H1 (cell line): ENCODE data around the gene DIP2C. TPM values are rescaled to one million over a fixed set of nuclear protein-coding genes. Genes with fewer than 3 reads are reported as not detected.

Experiments
- CTCF ChIA-PET: fragments of 300-600 bp; sonication (Branson Sonifier 250); formaldehyde crosslinking; loops from one replicate; lab custom pipeline; 2021; ENCODE audit not compliant: partially characterized antibody; lab: Charles Lee
- POLR2A ChIA-PET: fragments of 300-600 bp; sonication (Branson Sonifier 250); formaldehyde crosslinking; loops from one replicate; lab custom pipeline; 2021; ENCODE audit warnings: inconsistent platforms; ENCODE audit not compliant: partially characterized antibody; lab: Charles Lee
- DNase-seq, 2 experiments: peaks; one replicate each; pipeline versions ENCODE4 v3.0.0 to v3.0.0-alpha.2; 2010 to 2022; ENCODE audit warnings: low spot score in 2 of 2, low read depth in 1 of 2, mixed read lengths in 1 of 2
- FAIRE-seq: peaks from 2 replicates; lab custom pipeline; 2011; peaks lifted over from hg19 to GRCh38; lab: Jason Lieb, UNC
- H2AFZ ChIP-seq: 2 replicates; pipeline ENCODE4 v1.8.1; 2012; ENCODE audit warnings: low read length, inconsistent platforms
- H2AK5ac ChIP-seq: 2 replicates; pipeline ENCODE4 v1.6.1; 2013; ENCODE audit warnings: low read depth, low read length
- H2BK120ac ChIP-seq: replicated peaks from 2 replicates; pipeline ENCODE3; 2013; ENCODE audit warnings: low read depth, low read length, inconsistent platforms
- H2BK12ac ChIP-seq: 2 replicates; pipeline ENCODE4 v1.6.1; 2013; ENCODE audit warnings: low read depth, low read length
- H2BK15ac ChIP-seq: 2 replicates; pipeline ENCODE4 v1.6.1; 2013; ENCODE audit warnings: low read length
- H2BK20ac ChIP-seq: 2 replicates; pipeline ENCODE4 v1.6.1; 2013; ENCODE audit warnings: low read length
- H2BK5ac ChIP-seq: 2 replicates; pipeline ENCODE4 v1.6.1; 2013; ENCODE audit warnings: low read depth, low read length
- H3K14ac ChIP-seq: 2 replicates; pipeline ENCODE4 v1.6.1; 2013; ENCODE audit warnings: inconsistent platforms; ENCODE audit not compliant: insufficient read length
- H3K18ac ChIP-seq: 2 replicates; pipeline ENCODE4 v1.6.1; 2013; ENCODE audit warnings: low read length; ENCODE audit errors: extremely low read depth
- H3K23ac ChIP-seq: 2 replicates; pipeline ENCODE4 v1.6.1; 2013; ENCODE audit warnings: inconsistent platforms; ENCODE audit not compliant: insufficient read length
- H3K23me2 ChIP-seq: 2 replicates; pipeline ENCODE4 v1.6.1; 2013; ENCODE audit warnings: low read depth, low read length
- H3K27ac ChIP-seq: 2 replicates; pipeline ENCODE4 v1.6.1; 2011; ENCODE audit warnings: low read depth, low read length, inconsistent platforms
- H3K27me3 ChIP-seq, 4 experiments: replicated peaks in 1 of 4; 1 replicate in 1 of 4; 2 replicates in 3 of 4; pipeline versions ENCODE4 v1.6.1 to v1.8.1; 2011 to 2013; ENCODE audit warnings: low read length in 3 of 4, mild to moderate bottlenecking in 3 of 4, inconsistent platforms in 2 of 4, mixed read lengths in 2 of 4, moderate library complexity in 1 of 4; ENCODE audit not compliant: control insufficient read depth in 3 of 4, insufficient read depth in 3 of 4; ENCODE audit errors: extremely low read depth in 1 of 4
- H3K36me3 ChIP-seq, 4 experiments: 2 replicates each; pipeline versions ENCODE4 v1.6.1 to v1.8.1; 2011 to 2013; ENCODE audit warnings: mild to moderate bottlenecking in 4 of 4, low read length in 3 of 4, moderate library complexity in 2 of 4, control low read depth in 1 of 4, inconsistent platforms in 1 of 4; ENCODE audit not compliant: insufficient read depth in 4 of 4, control insufficient read depth in 2 of 4
- H3K4ac ChIP-seq: replicated peaks from 2 replicates; pipeline ENCODE3; 2013; ENCODE audit warnings: low read length, low read depth, mixed read lengths, inconsistent platforms; ENCODE audit not compliant: insufficient read length
- H3K4me1 ChIP-seq, 4 experiments: replicated peaks in 1 of 4; 1 replicate in 1 of 4; 2 replicates in 3 of 4; pipeline versions ENCODE4 v1.6.1 to v1.8.1; 2011 to 2013; ENCODE audit warnings: low read length in 3 of 4, inconsistent platforms in 2 of 4, mixed read lengths in 1 of 4; ENCODE audit not compliant: insufficient read depth in 4 of 4, control insufficient read depth in 3 of 4
- H3K4me2 ChIP-seq, 2 experiments: 2 replicates each; pipeline versions ENCODE4 v1.6.1 to v1.8.1; 2011 to 2013; ENCODE audit warnings: low read depth in 2 of 2, low read length in 2 of 2, control low read depth in 1 of 2, inconsistent platforms in 1 of 2, mild to moderate bottlenecking in 1 of 2; ENCODE audit not compliant: insufficient read depth in 1 of 2
- H3K4me3 ChIP-seq, 4 experiments: fragments of 200-600, 300-600 bp in 1 of 4; sonication (generic), shearing (Covaris generic), sonication (Bioruptor Twin) in 1 of 4; 2 replicates each; pipeline versions ENCODE4 v1.5.1 to v1.8.1; 2011 to 2016; ENCODE audit warnings: low read length in 4 of 4, low read depth in 3 of 4, control low read depth in 2 of 4, inconsistent platforms in 2 of 4, mild to moderate bottlenecking in 2 of 4, mixed read lengths in 1 of 4, moderate library complexity in 1 of 4; ENCODE audit not compliant: insufficient read depth in 2 of 4; ENCODE audit errors: extremely low read depth in 1 of 4
- H3K56ac ChIP-seq: replicated peaks from 2 replicates; pipeline ENCODE3; 2013; ENCODE audit warnings: low read depth, mild to moderate bottlenecking, mixed read lengths, low read length, inconsistent platforms; ENCODE audit not compliant: insufficient read length
- H3K79me1 ChIP-seq: 2 replicates; pipeline ENCODE4 v1.6.1; 2013; ENCODE audit warnings: low read depth, low read length, control low read depth
- H3K79me2 ChIP-seq, 2 experiments: 2 replicates each; pipeline versions ENCODE4 v1.6.1 to v1.8.1; 2012 to 2013; ENCODE audit warnings: low read length in 2 of 2, mild to moderate bottlenecking in 2 of 2, inconsistent platforms in 1 of 2; ENCODE audit not compliant: insufficient read depth in 2 of 2, control insufficient read depth in 1 of 2
- H3K9ac ChIP-seq, 4 experiments: replicated peaks in 1 of 4; 1 replicate in 1 of 4; 2 replicates in 3 of 4; pipeline versions ENCODE4 v1.6.1 to v1.8.1; 2011 to 2013; ENCODE audit warnings: low read depth in 3 of 4, low read length in 3 of 4, control low read depth in 2 of 4, mild to moderate bottlenecking in 2 of 4, moderate library complexity in 2 of 4, inconsistent platforms in 1 of 4; ENCODE audit errors: extremely low read depth in 1 of 4
- H3K9me3 ChIP-seq, 2 experiments: 2 replicates each; pipeline versions ENCODE4 v1.6.1 to v1.8.1; 2012 to 2013; ENCODE audit warnings: mild to moderate bottlenecking in 2 of 2, moderate library complexity in 2 of 2, control low read depth in 1 of 2, inconsistent platforms in 1 of 2, low read depth in 1 of 2, low read length in 1 of 2, mixed read lengths in 1 of 2; ENCODE audit not compliant: insufficient read depth in 2 of 2
- H4K20me1 ChIP-seq, 2 experiments: replicated peaks in 1 of 2; 2 replicates each; pipeline versions ENCODE3 to v1.8.1; 2011 to 2013; ENCODE audit warnings: inconsistent platforms in 2 of 2, low read length in 2 of 2, mild to moderate bottlenecking in 1 of 2; ENCODE audit not compliant: insufficient read depth in 2 of 2, control insufficient read depth in 1 of 2
- H4K5ac ChIP-seq: 2 replicates; pipeline ENCODE4 v1.6.1; 2013; ENCODE audit warnings: low read length, low read depth, mixed read lengths, inconsistent platforms; ENCODE audit not compliant: insufficient read length
- H4K8ac ChIP-seq: 2 replicates; pipeline ENCODE4 v1.8.0; 2013; ENCODE audit warnings: mild to moderate bottlenecking, moderate library complexity, low read length, inconsistent platforms; ENCODE audit not compliant: insufficient read depth; ENCODE audit errors: extremely low read depth
- H4K91ac ChIP-seq: replicated peaks from 2 replicates; pipeline ENCODE3; 2013; ENCODE audit warnings: low read length, mixed read lengths, inconsistent platforms; ENCODE audit not compliant: insufficient read length
- ASH2L ChIP-seq: fragments of 200-600, 300-600 bp; sonication (generic); IDR thresholded peaks from one replicate; pipeline ENCODE4 v1.7.1; 2017; ENCODE audit warnings: low read length
- BRCA1 ChIP-seq: IDR thresholded peaks from 2 replicates; pipeline ENCODE4 v1.6.1; 2012; ENCODE audit warnings: low read depth, low read length, improper control_type of control experiment
- NRF1 ChIP-seq: IDR thresholded peaks from 2 replicates; pipeline ENCODE4 v1.6.1; 2011; ENCODE audit warnings: mild to moderate bottlenecking, low read depth, low read length, improper control_type of control experiment
- PHF8 ChIP-seq: fragments of 200-600 bp; sonication (generic); conservative IDR thresholded peaks from 2 replicates; pipeline ENCODE4 v1.7.1; 2012; ENCODE audit warnings: low read depth, mild to moderate bottlenecking, inconsistent platforms, low read length, moderate library complexity
- SP2 ChIP-seq: IDR thresholded peaks from 2 replicates; pipeline ENCODE4 v1.6.1; 2012; ENCODE audit warnings: mild to moderate bottlenecking, low read length, inconsistent platforms
- TAF1 ChIP-seq: IDR thresholded peaks from 2 replicates; pipeline ENCODE4 v1.6.1; 2011; ENCODE audit warnings: mild to moderate bottlenecking, low read depth, low read length
- TBP ChIP-seq: IDR thresholded peaks from 2 replicates; pipeline ENCODE4 v1.6.1; 2011; ENCODE audit warnings: low read depth, low read length, improper control_type of control experiment
- WGBS, 2 experiments: shearing (Covaris generic) in 1 of 2; methylation state at CpG; one replicate each; pipeline versions ENCODE4 v1.1.6 to v1.1.7; 2013 to 2015; ENCODE audit warnings: low lambda C conversion rate in 2 of 2, mixed read lengths in 2 of 2, inconsistent platforms in 1 of 2, low coverage in 1 of 2, missing lambda C conversion rate in 1 of 2; ENCODE audit not compliant: insufficient replicate concordance in 2 of 2, insufficient coverage in 1 of 2, insufficient read length in 1 of 2; ENCODE audit errors: extremely low coverage in 1 of 2, missing lambda C conversion rate in 1 of 2; 5-methylcytosine and 5-hydroxymethylcytosine counted together
- polyA plus RNA-seq, 7 experiments: library from polyadenylated mRNA; depleted of rRNA in 3 of 7; stranded (reverse) in 5 of 7; unstranded in 2 of 7; fragments of >200 nt in 5 of 7; fragments of 200-250 nt in 2 of 7; gene quantifications; 1 replicate in 5 of 7; 2 replicates in 1 of 7; 4 replicates in 1 of 7; pipeline versions ENCODE4 v1.2.1 to v1.2.3, GENCODE V29; 2011 to 2013; ENCODE audit warnings: missing spikeins in 2 of 7, mixed read lengths in 2 of 7
- total RNA-seq: library from RNA; stranded (reverse); fragmentation: NEBNext Ultra II Directional; extraction: Animal tissue kit (Norgen Biotek cat#: 25700); gene quantifications from 2 replicates; pipeline ENCODE4 v1.2.1, GENCODE V29; 2021

DIP2C gene
- total and polyA plus RNA-seq, 2 of the 8 experiments (the other 6 are each of a cell fraction or from before 2014, with no cell fraction given) = 3.8 to 9.3 TPM

GRCh38 chr10:716821-717220 lies 27.4 kb upstream of the DIP2C start:
- CTCF ChIA-PET = interaction anchor here (1.8 kb wide), 1 partner anchor 100 kb away, joined by 5 read pairs; no protein-coding TSS in a partner anchor
- H3K79me1 ChIP-seq = no peaks in the 10 kb centered on the region
- POLR2A ChIA-PET = no interaction called here

More at GRCh38 chr10:716821-717220, 27.4 kb upstream of the DIP2C start:
- H2AFZ ChIP-seq = no peak overlapping the region
- no peaks in the 10 kb centered on the region for H3K79me2 ChIP-seq
- H3K9me3 ChIP-seq = peaks cover 12 to 14% of the 10 kb centered on the region in 2 experiments
- no peak overlapping the region for H3K14ac ChIP-seq
- H2BK12ac ChIP-seq = no peak overlapping the region
- no peaks in the 10 kb centered on the region for H4K20me1 ChIP-seq
- TF ChIP-seq PHF8 = no peak
- no peak for TF ChIP-seq TAF1
- TF ChIP-seq ASH2L = no peak
- TF ChIP-seq TBP = no peak
- no peak for TF ChIP-seq BRCA1
- no peak for TF ChIP-seq SP2
- TF ChIP-seq NRF1 = no peak
- no peak for DNase-seq
- no peak overlapping the region for H4K8ac ChIP-seq
- H2BK15ac ChIP-seq = no peak overlapping the region
- no peak overlapping the region for H4K5ac ChIP-seq
- H3K18ac ChIP-seq = no peak overlapping the region
- H3K4ac ChIP-seq = no peak overlapping the region
- no peak overlapping the region for H3K9ac ChIP-seq
- no peaks in the 10 kb centered on the region for H3K27me3 ChIP-seq
- no peak overlapping the region for H2BK5ac ChIP-seq
- H3K23ac ChIP-seq = no peak overlapping the region
- no peaks in the 10 kb centered on the region for H3K36me3 ChIP-seq
- H4K91ac ChIP-seq = no peak overlapping the region
- no peak overlapping the region for H3K4me2 ChIP-seq
- no peaks in the 10 kb centered on the region for H3K23me2 ChIP-seq
- WGBS, 2 experiments = 85% methylated on average over 5 of the region's 5 CpGs; no CpG with 5 or more reads in 1 of the 2 experiments
- no peak overlapping the region for H3K56ac ChIP-seq
- H3K27ac ChIP-seq = no peak overlapping the region
- H3K4me1 ChIP-seq = no peaks in the 10 kb centered on the region
- no peak overlapping the region for H2BK120ac ChIP-seq
- no peak overlapping the region for H3K4me3 ChIP-seq
- no peak overlapping the region for H2AK5ac ChIP-seq
- no peak for FAIRE-seq
- H2BK20ac ChIP-seq = no peak overlapping the region
